HG02840 (cell line): ENCODE data around the gene IFITM1.
"Not testable (repeated sequence)": the region's sequence is repeated elsewhere in the genome, so short reads cannot be mapped to it uniquely, and the experiment has no call there.

ENCODE experiments used
- ATAC-seq: cut with Tn5 transposase; IDR thresholded peaks from one replicate; pipeline ENCODE4 v1.9.1; 2021; ENCODE audit warnings: mild to moderate bottlenecking, moderate library complexity, moderate number of reproducible peaks; ENCODE audit not compliant: unreplicated experiment, low FRiP score

IFITM1 gene

DNA sequence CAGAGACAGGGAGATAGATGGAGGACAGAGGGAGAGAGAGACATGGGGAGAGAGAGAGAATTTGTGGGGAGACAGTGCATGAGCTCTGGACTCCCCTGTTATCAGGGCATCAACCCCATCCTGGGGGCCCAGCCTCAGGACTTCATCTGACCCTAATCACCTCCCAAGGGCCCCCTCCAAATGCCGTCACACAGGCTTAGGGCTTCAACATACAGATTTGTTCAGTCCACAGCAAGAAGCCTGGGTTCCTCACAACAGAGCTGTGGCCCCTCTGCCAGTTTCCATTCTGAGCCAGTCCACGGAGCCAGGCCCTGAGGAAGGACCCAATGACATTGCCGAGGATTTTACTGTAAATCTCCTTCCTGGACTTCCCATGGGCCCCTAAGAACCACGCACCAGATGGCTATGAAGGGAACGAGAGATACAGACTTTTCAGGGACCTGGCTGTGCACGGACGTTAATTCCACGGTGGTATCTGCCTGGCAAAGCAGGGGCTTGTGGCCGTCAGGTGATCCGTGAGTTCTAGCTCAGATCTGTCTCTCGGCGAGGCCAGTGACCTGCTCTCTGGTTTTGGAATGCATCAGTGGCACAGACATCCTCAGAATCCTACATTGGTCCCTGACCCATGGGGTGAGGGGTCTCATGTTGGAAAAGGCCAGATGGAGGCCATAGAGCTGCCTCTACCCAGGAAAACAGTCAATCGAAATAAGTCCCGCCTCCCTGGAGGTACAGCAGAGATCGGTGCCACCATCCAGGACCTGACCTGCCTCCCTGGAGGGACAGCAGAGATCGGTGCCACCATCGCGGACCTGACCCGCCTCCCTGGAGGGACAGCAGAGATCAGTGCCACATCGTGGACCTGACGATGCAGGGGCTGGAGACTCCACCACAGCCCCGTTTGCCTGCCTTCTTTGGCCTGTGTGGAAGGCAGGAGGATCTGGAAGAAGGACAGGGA lies 46.8 kb downstream of the IFITM1 start:
- no peak for ATAC-seq

DNA sequence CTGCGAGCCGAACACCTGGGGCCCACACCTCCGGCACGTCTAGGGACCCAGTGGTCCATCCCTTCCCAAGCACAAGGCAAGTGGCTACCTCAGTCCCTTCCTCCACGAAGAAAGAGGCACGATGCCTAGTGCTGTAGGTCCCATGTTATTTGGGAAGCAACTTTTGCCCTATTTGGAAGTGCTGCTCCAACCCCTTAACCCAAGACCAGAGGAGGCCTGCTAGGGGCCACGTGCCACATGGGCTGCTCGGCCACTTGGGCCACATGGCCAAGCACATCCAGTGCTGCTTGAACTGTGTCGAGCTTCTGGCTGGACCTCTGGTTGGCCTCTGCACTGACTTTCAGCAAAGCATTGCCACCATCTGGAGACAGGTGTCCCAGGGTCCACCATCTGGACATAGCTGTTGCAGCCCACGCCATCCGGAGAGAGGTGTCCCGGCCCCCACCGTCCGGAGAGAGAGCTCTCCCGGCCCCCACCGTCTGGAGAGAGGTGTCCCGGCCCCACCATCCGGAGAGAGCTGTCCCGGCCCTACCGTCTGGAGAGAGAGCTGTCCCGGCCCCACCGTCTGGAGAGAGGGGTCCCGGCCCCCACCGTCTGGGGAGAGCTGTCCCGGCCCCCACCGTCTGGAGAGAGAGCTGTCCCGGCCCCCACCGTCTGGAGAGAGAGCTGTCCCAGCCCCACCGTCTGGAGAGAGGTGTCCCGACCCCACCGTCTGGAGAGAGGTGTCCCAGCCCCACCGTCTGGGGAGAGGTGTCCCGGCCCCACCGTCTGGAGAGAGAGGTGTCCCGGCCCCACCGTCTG lies 49.0 kb downstream of the IFITM1 start:
- no peak for ATAC-seq

DNA sequence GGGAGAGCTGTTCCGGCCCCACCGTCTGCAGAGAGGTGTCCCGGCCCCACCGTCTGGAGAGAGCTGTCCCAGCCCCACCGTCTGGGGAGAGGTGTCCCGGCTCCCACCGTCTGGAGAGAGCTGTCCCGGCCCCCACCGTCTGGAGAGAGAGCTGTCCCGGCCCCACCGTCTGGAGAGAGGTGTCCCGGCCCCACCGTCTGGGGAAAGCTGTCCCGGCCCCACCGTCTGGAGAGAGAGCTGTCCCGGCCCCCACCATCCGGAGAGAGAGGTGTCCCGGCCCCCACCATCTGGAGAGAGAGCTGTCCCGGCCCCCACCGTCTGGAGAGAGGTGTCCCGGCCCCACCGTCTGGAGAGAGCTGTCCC lies 49.6 kb downstream of the IFITM1 start:
- not testable (repeated sequence) for ATAC-seq

DNA sequence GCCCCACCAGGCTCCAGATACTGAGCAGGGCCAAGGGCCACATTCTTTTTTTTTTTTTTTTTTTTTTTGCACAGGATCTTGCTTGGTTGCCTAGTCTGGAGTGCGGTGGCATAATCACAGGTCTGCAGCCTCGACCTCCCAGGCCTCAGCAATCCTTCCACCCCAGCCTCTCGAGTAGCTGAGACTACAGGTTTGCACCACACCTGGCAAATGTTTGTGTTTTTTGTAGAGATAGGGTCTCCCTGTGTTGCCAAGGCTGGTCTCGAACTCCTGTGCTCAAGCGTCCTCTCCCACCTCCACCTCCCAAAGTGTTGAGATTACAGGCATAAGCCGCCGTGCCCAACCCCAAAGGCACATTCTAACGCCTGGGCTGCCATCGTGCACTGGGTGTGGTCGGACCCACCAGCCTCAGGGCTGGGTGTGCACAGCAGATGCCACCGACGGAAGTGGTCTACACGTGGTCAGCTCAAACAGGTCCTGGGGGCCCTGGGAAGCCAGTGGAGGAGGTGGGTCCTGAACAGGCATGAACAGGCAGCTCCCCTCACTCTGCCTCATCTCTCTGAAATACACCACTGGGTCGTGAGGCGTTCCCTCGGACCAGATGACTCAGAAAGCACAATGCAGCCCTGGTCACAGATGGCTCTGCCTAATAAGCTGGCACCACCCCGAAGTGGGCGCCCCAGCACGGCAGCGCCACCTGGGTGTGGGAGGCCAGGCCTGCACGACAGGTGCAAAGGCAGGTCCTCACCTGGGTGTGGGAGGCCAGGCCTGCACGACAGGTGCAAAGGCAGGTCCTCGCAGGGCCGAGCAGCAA lies 50.3 kb downstream of the IFITM1 start:
- ATAC-seq = no peak
